OCI-LY7 (cell line): ENCODE results near the gene ATP1A3.

Source experiments
- EZH2phosphoT487 ChIP-seq: fragments of 200-600 bp; sonication (generic); IDR thresholded peaks from 2 replicates; pipeline ENCODE4 v1.6.1; 2018; ENCODE audit warnings: low read depth, borderline replicate concordance, mild to moderate bottlenecking, mixed run types, antibody characterized with exemption, low read length, moderate library complexity, mixed read lengths
- TF ChIP-seq, protein P1 (sequence below): fragments of 200-600 bp; sonication (generic); conservative IDR thresholded peaks from 2 replicates; pipeline ENCODE4 v1.5.1; 2014; ENCODE audit warnings: mild to moderate bottlenecking, antibody characterized with exemption, low read length, moderate library complexity, mixed read lengths

DNA sequence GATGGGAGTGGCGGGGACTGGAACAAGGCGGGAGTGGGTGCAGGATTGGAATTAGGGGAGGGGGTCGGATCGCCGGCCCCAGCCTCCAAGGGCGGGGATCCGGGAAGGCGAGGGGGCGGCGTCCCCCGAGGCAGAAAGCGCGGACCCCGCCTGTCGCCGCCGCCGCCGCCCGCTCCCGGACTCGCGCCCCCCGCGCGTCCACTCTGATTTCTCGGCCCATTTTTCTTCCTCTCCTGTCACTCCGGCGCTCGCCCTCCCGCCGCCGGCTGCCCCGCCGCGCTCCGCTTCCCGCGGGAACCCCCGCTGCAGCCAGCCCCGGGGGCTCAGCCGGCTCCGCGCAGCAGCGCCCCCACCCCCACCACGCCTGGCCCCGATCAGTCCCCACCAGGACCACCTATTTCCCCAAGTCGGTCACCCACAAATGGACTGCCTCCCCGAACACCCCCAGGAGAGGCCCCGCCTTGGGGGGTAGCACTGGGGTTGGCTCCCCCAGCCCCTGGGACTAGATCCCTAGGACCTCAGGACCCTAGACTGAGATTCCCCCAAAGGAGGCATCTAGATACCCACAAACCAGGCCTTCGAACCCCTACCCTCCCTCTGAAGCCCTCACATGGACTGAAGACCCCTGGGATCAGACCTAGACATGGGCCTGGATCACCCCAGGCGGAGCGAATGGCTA lies 53.2 kb downstream of the ATP1A3 start:
- TF ChIP-seq, protein P1, sequence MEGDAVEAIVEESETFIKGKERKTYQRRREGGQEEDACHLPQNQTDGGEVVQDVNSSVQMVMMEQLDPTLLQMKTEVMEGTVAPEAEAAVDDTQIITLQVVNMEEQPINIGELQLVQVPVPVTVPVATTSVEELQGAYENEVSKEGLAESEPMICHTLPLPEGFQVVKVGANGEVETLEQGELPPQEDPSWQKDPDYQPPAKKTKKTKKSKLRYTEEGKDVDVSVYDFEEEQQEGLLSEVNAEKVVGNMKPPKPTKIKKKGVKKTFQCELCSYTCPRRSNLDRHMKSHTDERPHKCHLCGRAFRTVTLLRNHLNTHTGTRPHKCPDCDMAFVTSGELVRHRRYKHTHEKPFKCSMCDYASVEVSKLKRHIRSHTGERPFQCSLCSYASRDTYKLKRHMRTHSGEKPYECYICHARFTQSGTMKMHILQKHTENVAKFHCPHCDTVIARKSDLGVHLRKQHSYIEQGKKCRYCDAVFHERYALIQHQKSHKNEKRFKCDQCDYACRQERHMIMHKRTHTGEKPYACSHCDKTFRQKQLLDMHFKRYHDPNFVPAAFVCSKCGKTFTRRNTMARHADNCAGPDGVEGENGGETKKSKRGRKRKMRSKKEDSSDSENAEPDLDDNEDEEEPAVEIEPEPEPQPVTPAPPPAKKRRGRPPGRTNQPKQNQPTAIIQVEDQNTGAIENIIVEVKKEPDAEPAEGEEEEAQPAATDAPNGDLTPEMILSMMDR: peak; percentile 36; the same call in 1 of the 2 replicates
- TF ChIP-seq EZH2phosphoT487: no peak
